Activated naive CD4-positive, alpha-beta T cell treated with Interleukin-2 at 50 U/mL for 16 hours (primary cell): ENCODE data around the gene PPFIBP1.
A peak's percentile ranks its signal among the peaks of the same experiment; 100 is the strongest.

Experiments
- DNase-seq: peaks from one replicate; pipeline ENCODE4 v3.0.0-alpha.2; 2020

PPFIBP1 gene

GRCh38 chr12:27523642-27524493 is at the start of gene PPFIBP1:
PPFIBP1 (plus strand) TSS chr12:27524206; CDS start chr12:27633397, 109,191 bp downstream.
- DNase-seq = peak; percentile 99

GRCh38 chr12:27474344-27474743 is 49.7 kb upstream of the PPFIBP1 start:
- DNase-seq = no peak

- DNase-seq = no peak
Measured at GRCh38 chr12:27477049-27477448, 47.0 kb upstream of the PPFIBP1 start.

GRCh38 chr12:27478949-27479348 is 45.1 kb upstream of the PPFIBP1 start:
- no peak for DNase-seq

GRCh38 chr12:27480016-27480415 is 44.0 kb upstream of the PPFIBP1 start:
- no peak for DNase-seq

GRCh38 chr12:27486961-27487360 is 37.0 kb upstream of the PPFIBP1 start:
- DNase-seq = no peak

GRCh38 chr12:27488479-27488878 is 35.5 kb upstream of the PPFIBP1 start:
- DNase-seq = no peak

- no peak for DNase-seq
Measured at GRCh38 chr12:27491226-27491625, 32.8 kb upstream of the PPFIBP1 start.

- DNase-seq = no peak
Measured at GRCh38 chr12:27493260-27493940, 30.6 kb upstream of the PPFIBP1 start.

GRCh38 chr12:27497446-27497845 is 26.6 kb upstream of the PPFIBP1 start:
- no peak for DNase-seq

GRCh38 chr12:27498149-27498548 is 25.9 kb upstream of the PPFIBP1 start:
- DNase-seq = no peak

- no peak for DNase-seq
Measured at GRCh38 chr12:27498761-27499160, 25.2 kb upstream of the PPFIBP1 start.

- DNase-seq = no peak
Measured at GRCh38 chr12:27499377-27499776, 24.6 kb upstream of the PPFIBP1 start.

- DNase-seq = no peak
Measured at GRCh38 chr12:27500546-27500945, 23.5 kb upstream of the PPFIBP1 start.

GRCh38 chr12:27502021-27502435 is 22.0 kb upstream of the PPFIBP1 start:
- no peak for DNase-seq

GRCh38 chr12:27504507-27504906 is 19.5 kb upstream of the PPFIBP1 start:
- no peak for DNase-seq

- DNase-seq = no peak
Measured at GRCh38 chr12:27505109-27505508, 18.9 kb upstream of the PPFIBP1 start.

GRCh38 chr12:27505761-27506160 is 18.2 kb upstream of the PPFIBP1 start:
- no peak for DNase-seq

- DNase-seq = no peak
Measured at GRCh38 chr12:27506645-27507189, 17.3 kb upstream of the PPFIBP1 start.

GRCh38 chr12:27508736-27509431 is 15.1 kb upstream of the PPFIBP1 start:
- no peak for DNase-seq

- no peak for DNase-seq
Measured at GRCh38 chr12:27511031-27511722, 12.8 kb upstream of the PPFIBP1 start.

GRCh38 chr12:27511723-27512045 is 12.3 kb upstream of the PPFIBP1 start:
- DNase-seq = no peak
